22Rv1 (cell line): ENCODE measurements around the gene SMC3.
"Not testable (repeated sequence)": the region's sequence is repeated elsewhere in the genome, so short reads cannot be mapped to it uniquely, and the experiment has no call there.

Experiments used
- H3K27ac ChIP-seq: fragments of 450-650 bp; 2 replicates; pipeline ENCODE4 v1.5.1; 2017
- ZFX ChIP-seq: fragments of 450-650 bp; IDR thresholded peaks from 2 replicates; pipeline ENCODE4 v1.6.1; 2017; ENCODE audit warnings: antibody characterized with exemption, borderline replicate concordance
- TF ChIP-seq, protein P1 (sequence below): fragments of 450-650 bp; IDR thresholded peaks from 2 replicates; pipeline ENCODE4 v1.5.1; 2017; ENCODE audit warnings: mild to moderate bottlenecking

SMC3 gene

DNA sequence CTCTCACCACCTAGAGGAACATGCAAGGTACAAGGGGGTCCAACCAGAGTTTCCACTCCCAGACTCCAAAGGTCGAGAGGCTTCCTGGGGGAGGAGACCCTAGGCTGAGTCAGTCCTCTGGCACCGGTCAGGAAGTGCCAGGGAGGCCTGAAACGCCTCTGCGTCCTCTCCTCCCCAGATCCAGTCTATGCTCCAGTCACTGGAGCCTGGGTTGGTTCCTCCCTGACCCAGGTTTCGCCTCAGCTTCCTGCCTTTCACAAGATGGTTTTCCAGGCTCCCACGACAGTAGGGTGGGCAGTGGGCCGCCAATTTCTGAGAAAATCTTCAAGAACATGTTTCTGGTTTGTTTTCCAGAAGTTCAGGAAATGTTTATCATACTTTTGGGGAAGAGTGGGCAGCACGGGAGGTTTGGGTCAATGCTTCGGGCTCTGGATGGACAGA lies 39.7 kb upstream of the SMC3 start:
- H3K27ac ChIP-seq: no peak overlapping the region
- TF ChIP-seq, protein P1, sequence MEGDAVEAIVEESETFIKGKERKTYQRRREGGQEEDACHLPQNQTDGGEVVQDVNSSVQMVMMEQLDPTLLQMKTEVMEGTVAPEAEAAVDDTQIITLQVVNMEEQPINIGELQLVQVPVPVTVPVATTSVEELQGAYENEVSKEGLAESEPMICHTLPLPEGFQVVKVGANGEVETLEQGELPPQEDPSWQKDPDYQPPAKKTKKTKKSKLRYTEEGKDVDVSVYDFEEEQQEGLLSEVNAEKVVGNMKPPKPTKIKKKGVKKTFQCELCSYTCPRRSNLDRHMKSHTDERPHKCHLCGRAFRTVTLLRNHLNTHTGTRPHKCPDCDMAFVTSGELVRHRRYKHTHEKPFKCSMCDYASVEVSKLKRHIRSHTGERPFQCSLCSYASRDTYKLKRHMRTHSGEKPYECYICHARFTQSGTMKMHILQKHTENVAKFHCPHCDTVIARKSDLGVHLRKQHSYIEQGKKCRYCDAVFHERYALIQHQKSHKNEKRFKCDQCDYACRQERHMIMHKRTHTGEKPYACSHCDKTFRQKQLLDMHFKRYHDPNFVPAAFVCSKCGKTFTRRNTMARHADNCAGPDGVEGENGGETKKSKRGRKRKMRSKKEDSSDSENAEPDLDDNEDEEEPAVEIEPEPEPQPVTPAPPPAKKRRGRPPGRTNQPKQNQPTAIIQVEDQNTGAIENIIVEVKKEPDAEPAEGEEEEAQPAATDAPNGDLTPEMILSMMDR: no peak
- TF ChIP-seq ZFX: no peak

GRCh38 chr10:110528224-110528996 lies 39.1 kb upstream of the SMC3 start:
- no peak overlapping the region for H3K27ac ChIP-seq
- TF ChIP-seq, protein P1: no peak
- no peak for TF ChIP-seq ZFX

DNA sequence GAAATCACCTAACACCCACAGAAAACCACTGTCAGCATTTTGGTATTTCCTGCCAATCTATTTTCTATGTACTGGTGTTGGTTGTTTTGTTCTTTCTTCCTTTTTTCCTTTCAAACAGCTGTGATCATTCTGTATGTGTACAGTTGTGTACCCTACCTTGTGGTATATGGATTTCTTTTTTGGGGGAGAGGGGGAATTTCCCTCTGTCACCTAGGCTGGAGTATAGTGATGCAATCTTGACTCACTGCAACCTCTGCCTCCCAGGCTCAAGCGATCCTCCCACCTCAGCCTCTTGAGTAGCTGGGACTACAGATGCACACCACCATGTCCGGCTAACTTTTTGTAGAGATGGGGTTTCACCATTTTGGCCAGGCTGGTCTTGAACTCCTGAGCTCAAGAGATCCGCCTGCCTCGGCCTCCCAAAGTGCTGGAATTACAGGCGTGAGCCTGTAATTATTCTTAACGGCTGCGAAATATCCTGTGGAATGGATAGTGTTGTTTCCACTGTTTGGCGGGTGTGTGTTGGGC lies 38.4 kb upstream of the SMC3 start:
- not testable (repeated sequence) for H3K27ac ChIP-seq

DNA sequence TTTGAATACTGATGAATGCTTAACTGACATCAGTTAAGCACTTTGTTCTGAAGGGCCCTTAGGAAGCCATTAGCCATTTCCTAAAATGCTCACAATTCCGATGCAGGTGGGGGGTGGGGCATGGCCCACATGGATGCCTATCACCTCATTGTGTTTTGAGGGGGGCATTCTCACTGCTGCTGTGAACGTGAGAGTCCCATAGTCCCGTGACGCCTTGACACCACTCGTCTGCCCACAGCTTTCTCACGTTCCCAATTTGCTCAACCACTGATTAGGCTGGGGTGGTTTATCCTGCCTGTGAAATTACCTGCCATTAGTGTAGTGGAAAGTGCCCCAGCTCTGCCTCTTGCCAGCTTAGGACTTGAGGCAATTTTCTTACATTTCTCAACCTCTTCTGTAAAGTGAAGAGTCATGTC lies 37.9 kb upstream of the SMC3 start:
- no peak overlapping the region for H3K27ac ChIP-seq
- TF ChIP-seq, protein P1: no peak
- TF ChIP-seq ZFX: no peak

DNA sequence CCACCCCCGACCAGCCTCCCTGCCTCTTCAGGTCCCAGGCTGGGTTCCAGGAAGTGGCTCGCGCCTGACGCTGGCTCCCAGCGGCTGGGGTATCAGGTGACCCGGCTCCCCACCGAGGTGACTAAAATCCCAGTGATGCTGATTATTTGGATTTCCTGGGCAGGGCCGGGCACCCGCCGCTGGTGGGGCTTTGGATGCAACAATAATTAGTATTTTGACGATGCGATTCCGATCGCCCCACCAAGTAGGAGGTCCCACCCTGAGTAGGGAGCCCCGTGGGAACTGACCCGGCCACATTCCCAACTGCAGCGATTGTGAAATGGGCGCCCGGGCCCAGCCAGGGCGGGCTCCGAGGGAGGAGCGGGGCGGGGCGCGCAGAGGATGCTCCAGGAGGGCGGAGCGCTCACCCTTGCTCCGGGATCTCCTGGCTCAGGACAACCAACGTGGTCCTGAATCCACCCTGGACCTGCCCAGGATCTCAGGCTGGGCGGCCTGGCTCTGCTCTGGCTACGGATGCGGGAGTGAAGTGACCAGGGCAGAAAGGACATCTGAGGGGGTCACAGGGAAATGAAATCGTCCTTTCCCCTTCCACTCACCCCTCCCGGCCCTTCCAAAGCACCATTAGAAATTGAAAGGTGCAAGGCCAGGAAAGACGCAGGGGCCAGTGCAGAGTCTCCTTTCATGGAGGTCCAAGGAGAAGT lies 37.2 kb upstream of the SMC3 start:
- TF ChIP-seq ZFX: no peak
- TF ChIP-seq, protein P1: no peak
- H3K27ac ChIP-seq: no peak overlapping the region

DNA sequence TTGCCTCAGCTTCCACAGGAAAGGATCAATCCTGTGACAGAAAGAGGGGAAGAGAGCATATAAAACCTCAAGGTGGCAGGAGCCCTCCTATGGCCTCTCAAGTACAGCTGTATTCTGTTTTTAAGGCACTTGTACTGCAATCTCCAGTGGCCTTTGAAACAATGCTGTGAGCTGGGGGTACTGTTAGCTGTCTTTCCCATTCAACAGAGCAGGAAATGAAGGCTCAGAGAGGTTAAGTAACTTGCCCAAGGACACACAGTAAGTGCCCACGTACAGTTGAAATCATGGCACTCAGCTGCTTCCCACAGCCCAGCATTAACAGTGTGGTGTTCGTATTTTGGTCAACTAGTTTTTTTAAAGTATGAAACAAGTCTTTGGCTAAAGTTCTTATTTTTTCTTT lies 35.8 kb upstream of the SMC3 start:
- H3K27ac ChIP-seq: no peak overlapping the region
- TF ChIP-seq, protein P1: no peak
- no peak for TF ChIP-seq ZFX

DNA sequence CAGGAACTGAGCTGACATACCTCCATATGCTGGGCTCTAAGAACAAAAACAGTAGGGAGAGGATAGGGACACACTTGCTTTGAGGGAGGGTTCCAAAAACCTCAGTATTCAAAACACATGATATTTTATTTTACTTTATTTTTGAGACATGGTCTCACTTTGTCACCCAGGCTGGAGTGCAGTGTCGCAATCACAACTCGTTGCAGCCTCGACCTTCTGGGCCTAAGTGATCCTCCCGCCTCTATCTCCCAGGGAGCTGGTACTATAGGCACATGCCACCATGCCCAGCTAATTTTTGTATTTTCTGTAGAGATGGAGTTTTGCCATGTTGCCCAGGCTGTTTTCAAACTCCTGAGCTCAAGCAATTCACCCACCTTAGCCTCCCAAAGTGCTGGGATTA lies 34.9 kb upstream of the SMC3 start:
- H3K27ac ChIP-seq: not testable (repeated sequence)

- H3K27ac ChIP-seq: no peak overlapping the region
- TF ChIP-seq ZFX: no peak
- TF ChIP-seq, protein P1: no peak
Observed at GRCh38 chr10:110533149-110533548, 34.3 kb upstream of the SMC3 start.
